Natural killer cell (primary cell): ENCODE data around the gene SCN10A. TPM values are rescaled to one million over a fixed set of nuclear protein-coding genes. Genes with fewer than 3 reads are reported as not detected.

ENCODE experiments used
- ATAC-seq, 3 donors: fragments of 150-1000 bp in 2 of 3; fragments of 200-7000 bp in 1 of 3; cut with Tn5 transposase; 1 replicate in 1 of 3; 2 replicates in 2 of 3; pipeline ENCODE4 v1.10.0; 2021; ENCODE audit warnings: mild to moderate bottlenecking in 2 of 3, moderate library complexity in 2 of 3
- DNase-seq, 2 donors: peaks; one replicate each; pipeline versions ENCODE4 v3.0.0 to v3.0.0-alpha.2; 2013 to 2021; ENCODE audit warnings: mixed read lengths in 1 of 2
- H3K27ac ChIP-seq: one replicate; pipeline ENCODE4 v1.5.1; 2013; ENCODE audit warnings: mild to moderate bottlenecking, low read length
- H3K27me3 ChIP-seq: one replicate; pipeline ENCODE4 v1.6.1; 2013; ENCODE audit warnings: low read length; ENCODE audit not compliant: control insufficient read depth, insufficient read depth
- H3K36me3 ChIP-seq: one replicate; pipeline ENCODE4 v1.6.1; 2013; ENCODE audit warnings: low read length; ENCODE audit not compliant: control insufficient read depth, insufficient read depth
- H3K4me1 ChIP-seq: one replicate; pipeline ENCODE4 v1.6.1; 2013; ENCODE audit warnings: low read length; ENCODE audit not compliant: control insufficient read depth, insufficient read depth
- H3K4me3 ChIP-seq: one replicate; pipeline ENCODE4 v1.5.1; 2013; ENCODE audit warnings: low read length
- H3K9me3 ChIP-seq: one replicate; pipeline ENCODE4 v1.6.1; 2013; ENCODE audit warnings: low read length; ENCODE audit not compliant: control insufficient read depth, insufficient read depth
- H3K27ac Mint-ChIP-seq, 2 donors: one replicate each; pipeline ENCODE4 v1.8.0; 2022; ENCODE audit warnings: mild to moderate bottlenecking in 2 of 2, mixed read lengths in 2 of 2, moderate library complexity in 1 of 2
- H3K27me3 Mint-ChIP-seq, 2 donors: one replicate each; pipeline ENCODE4 v1.8.0; 2022; ENCODE audit warnings: low read depth in 2 of 2, mixed read lengths in 2 of 2
- H3K36me3 Mint-ChIP-seq: one replicate; pipeline ENCODE4 v1.8.0; 2022; ENCODE audit warnings: mixed read lengths
- H3K4me1 Mint-ChIP-seq, 2 donors: one replicate each; pipeline ENCODE4 v1.8.0; 2022; ENCODE audit warnings: mixed read lengths in 2 of 2
- H3K4me3 Mint-ChIP-seq: one replicate; pipeline ENCODE4 v1.8.0; 2022; ENCODE audit warnings: mild to moderate bottlenecking, moderate library complexity, mixed read lengths
- H3K9me3 Mint-ChIP-seq, 2 donors: one replicate each; pipeline ENCODE4 v1.8.0; 2022; ENCODE audit warnings: mixed read lengths in 2 of 2
- WGBS: methylation state at CpG from one replicate; pipeline ENCODE4 v1.1.7; 2013; ENCODE audit warnings: missing lambda C conversion rate; ENCODE audit not compliant: insufficient coverage; 5-methylcytosine and 5-hydroxymethylcytosine counted together
- intact Hi-C: fragments of 100-400 bp; cut with micrococcal nuclease; formaldehyde crosslinking; loops from one replicate; pipeline ENCODE4 v1.14.2; 2022
- total RNA-seq, 4 donors: library from RNA; stranded (reverse); fragments of 120-200 nt in 1 of 4; gene quantifications; one replicate each; pipeline versions ENCODE4 v1.2.3 to v1.2.4, GENCODE V29; 2013 to 2022
- TF ChIP-seq, protein P1 (sequence below): fragments of 200-600 bp; IDR thresholded peaks from one replicate; pipeline ENCODE4 v1.8.0; 2022; ENCODE audit warnings: antibody characterized with exemption

Gene SCN10A
- total RNA-seq, 3 donors from 2014 or later (not counting 1 experiment from before 2014, with no cell fraction given): not detected

DNA sequence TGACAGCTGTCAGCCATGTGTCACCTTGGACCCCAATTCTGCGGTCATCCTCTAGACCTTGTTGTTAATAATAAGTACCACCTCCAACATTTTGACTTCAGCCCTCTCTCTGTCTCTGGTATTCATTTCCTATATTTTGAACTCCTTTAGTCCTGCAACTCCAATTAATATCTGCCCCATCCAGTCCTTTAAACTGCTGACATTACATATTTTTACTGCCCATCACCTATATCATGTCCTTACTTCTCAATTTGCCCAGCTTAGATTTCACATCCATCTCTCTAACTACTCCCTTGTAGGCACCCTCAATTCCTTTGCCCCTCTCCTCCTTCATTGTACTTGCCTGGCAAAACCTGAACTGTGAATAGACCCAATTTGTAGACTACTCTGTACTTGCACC lies 73.5 kb downstream of the SCN10A start:
- H3K27me3 ChIP-seq: no peaks in the 10 kb centered on the region
- 96% methylated on average over 1 of the region's 1 CpG for WGBS
- no peaks in the 10 kb centered on the region for H3K9me3 ChIP-seq
- ATAC-seq (no peak), DNase-seq (no peak)
- H3K36me3 ChIP-seq: no peaks in the 10 kb centered on the region
- Mint-ChIP-seq H3K4me1 (no peaks in the 10 kb centered on the region), H3K4me3 (no peak overlapping the region), H3K27ac (no peak overlapping the region), H3K36me3 (no peaks in the 10 kb centered on the region), H3K27me3 (peaks cover 14 to 16% of the 10 kb centered on the region in 2 donors), H3K9me3 (no peaks in the 10 kb centered on the region)
- no peak overlapping the region for H3K27ac ChIP-seq
- intact Hi-C loops: no loop called here
- H3K4me1 ChIP-seq: no peaks in the 10 kb centered on the region
- H3K4me3 ChIP-seq: no peak overlapping the region
- TF ChIP-seq, protein P1, sequence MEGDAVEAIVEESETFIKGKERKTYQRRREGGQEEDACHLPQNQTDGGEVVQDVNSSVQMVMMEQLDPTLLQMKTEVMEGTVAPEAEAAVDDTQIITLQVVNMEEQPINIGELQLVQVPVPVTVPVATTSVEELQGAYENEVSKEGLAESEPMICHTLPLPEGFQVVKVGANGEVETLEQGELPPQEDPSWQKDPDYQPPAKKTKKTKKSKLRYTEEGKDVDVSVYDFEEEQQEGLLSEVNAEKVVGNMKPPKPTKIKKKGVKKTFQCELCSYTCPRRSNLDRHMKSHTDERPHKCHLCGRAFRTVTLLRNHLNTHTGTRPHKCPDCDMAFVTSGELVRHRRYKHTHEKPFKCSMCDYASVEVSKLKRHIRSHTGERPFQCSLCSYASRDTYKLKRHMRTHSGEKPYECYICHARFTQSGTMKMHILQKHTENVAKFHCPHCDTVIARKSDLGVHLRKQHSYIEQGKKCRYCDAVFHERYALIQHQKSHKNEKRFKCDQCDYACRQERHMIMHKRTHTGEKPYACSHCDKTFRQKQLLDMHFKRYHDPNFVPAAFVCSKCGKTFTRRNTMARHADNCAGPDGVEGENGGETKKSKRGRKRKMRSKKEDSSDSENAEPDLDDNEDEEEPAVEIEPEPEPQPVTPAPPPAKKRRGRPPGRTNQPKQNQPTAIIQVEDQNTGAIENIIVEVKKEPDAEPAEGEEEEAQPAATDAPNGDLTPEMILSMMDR: no peak

DNA sequence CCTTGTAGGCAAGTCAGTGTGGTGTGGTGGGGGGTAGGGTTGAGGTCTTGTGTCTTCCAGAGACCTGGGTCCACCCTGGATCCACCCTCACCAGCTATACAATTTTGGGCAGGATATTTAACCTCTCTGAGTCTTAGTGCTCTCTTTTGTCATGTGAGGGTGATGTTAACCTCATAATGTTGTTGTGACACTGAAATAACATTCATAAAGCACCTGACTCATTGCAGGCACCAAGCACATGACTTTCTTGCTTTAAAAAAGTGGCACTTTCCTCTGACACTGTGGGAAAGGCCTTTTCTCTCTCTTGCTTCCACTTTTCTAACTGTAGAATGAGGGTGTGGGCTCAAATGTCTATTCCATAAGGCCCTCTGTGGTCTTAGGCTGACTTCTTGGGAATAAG lies 75.5 kb downstream of the SCN10A start:
- Mint-ChIP-seq H3K4me3 (no peak overlapping the region), H3K36me3 (no peaks in the 10 kb centered on the region), H3K27me3 (peaks cover 14 to 16% of the 10 kb centered on the region in 2 donors), H3K4me1 (no peaks in the 10 kb centered on the region), H3K27ac (no peak overlapping the region), H3K9me3 (no peaks in the 10 kb centered on the region)
- TF ChIP-seq, protein P1: no peak
- Histone ChIP-seq H3K4me1 (no peaks in the 10 kb centered on the region), H3K27ac (no peak overlapping the region), H3K9me3 (no peaks in the 10 kb centered on the region), H3K27me3 (no peaks in the 10 kb centered on the region), H3K36me3 (no peaks in the 10 kb centered on the region), H3K4me3 (no peak overlapping the region)
- intact Hi-C loops: no loop called here
- ATAC-seq (no peak), DNase-seq (no peak)

DNA sequence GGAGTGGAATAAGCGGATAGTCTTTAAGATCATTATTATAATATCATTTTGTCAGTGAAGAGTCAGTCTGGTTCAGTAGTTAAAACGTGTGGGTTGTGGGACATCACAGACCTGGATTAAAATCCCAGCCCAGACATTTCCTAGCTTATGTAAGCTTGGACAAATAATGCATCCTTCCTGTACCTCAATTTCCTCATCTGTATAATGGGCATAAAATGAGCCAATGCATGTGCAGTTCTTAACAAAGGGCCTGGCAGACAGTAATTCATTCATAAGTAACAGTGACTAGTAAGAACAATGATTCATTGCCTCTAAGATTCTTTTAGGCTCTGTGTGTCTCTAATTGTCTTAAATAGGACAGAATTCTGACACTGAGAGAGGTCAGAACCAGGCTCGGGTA lies 76.1 kb downstream of the SCN10A start:
- no peak overlapping the region for H3K27ac ChIP-seq
- WGBS: 77% methylated on average over 2 of the region's 3 CpGs
- H3K9me3 Mint-ChIP-seq: no peaks in the 10 kb centered on the region
- no peak overlapping the region for H3K4me3 Mint-ChIP-seq
- peaks cover 14 to 16% of the 10 kb centered on the region in 2 donors for H3K27me3 Mint-ChIP-seq
- H3K27ac Mint-ChIP-seq: no peak overlapping the region
- intact Hi-C loops: no loop called here
- no peak overlapping the region for H3K4me3 ChIP-seq
- TF ChIP-seq, protein P1: no peak
- H3K36me3 Mint-ChIP-seq: no peaks in the 10 kb centered on the region
- no peaks in the 10 kb centered on the region for H3K36me3 ChIP-seq
- H3K4me1 ChIP-seq: no peaks in the 10 kb centered on the region
- no peaks in the 10 kb centered on the region for H3K4me1 Mint-ChIP-seq
- no peaks in the 10 kb centered on the region for H3K9me3 ChIP-seq
- ATAC-seq (no peak), DNase-seq (no peak)
- no peaks in the 10 kb centered on the region for H3K27me3 ChIP-seq

DNA sequence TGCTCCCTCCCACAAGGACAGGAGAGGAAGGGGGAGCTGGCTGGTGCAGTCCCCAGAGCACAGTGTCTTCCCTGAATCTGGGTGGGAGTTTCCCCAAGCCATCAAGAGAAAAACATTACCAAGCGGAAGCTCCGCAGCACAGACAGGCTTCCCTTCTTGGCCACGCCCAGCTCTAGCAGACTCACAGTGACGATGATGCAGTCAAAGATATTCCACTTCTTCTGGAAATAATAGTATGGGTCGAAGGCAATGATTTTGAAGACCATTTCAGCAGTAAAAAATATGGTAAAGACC lies 76.7 kb downstream of the SCN10A start:
- H3K36me3 ChIP-seq: no peaks in the 10 kb centered on the region
- no peak for ATAC-seq

More for the DNA sequence above, 76.7 kb downstream of the SCN10A start:
- WGBS: 85% methylated on average over 5 of the region's 5 CpGs
- Mint-ChIP-seq H3K36me3 (no peaks in the 10 kb centered on the region), H3K27me3 (peaks cover 14 to 16% of the 10 kb centered on the region in 2 donors), H3K9me3 (no peaks in the 10 kb centered on the region), H3K4me3 (no peak overlapping the region), H3K4me1 (no peaks in the 10 kb centered on the region), H3K27ac (no peak overlapping the region)
- Histone ChIP-seq H3K27ac (no peak overlapping the region), H3K4me3 (no peak overlapping the region), H3K9me3 (no peaks in the 10 kb centered on the region), H3K4me1 (no peaks in the 10 kb centered on the region), H3K27me3 (no peaks in the 10 kb centered on the region)
- DNase-seq: no peak
- intact Hi-C loops: no loop called here
- TF ChIP-seq, protein P1: no peak
